Loucy (cell line): ENCODE measurements around the gene CFAP45.

Experiments
- H2AFZ ChIP-seq: fragments of 200-600 bp; sonication (generic); 2 replicates; pipeline ENCODE4 v1.6.0; 2016; ENCODE audit warnings: antibody characterized with exemption, mild to moderate bottlenecking, low read length, moderate library complexity
- H3F3A ChIP-seq: fragments of 200-600 bp; 2 replicates; pipeline ENCODE4 v1.6.0; 2016; ENCODE audit warnings: antibody characterized with exemption, low read depth, mild to moderate bottlenecking
- H3K27me3 ChIP-seq: fragments of 200-600 bp; sonication (generic); 2 replicates; pipeline ENCODE4 v1.6.1; 2014; ENCODE audit warnings: low read length, mild to moderate bottlenecking; ENCODE audit not compliant: insufficient read depth, poor library complexity, severe bottlenecking
- H3K36me3 ChIP-seq: fragments of 200-600 bp; sonication (generic); 2 replicates; pipeline ENCODE4 v1.6.1; 2016; ENCODE audit warnings: low read length; ENCODE audit not compliant: insufficient read depth
- H3K4me1 ChIP-seq: fragments of 200-600 bp; sonication (generic); 2 replicates; pipeline ENCODE4 v1.5.1; 2014; ENCODE audit warnings: low read length, mild to moderate bottlenecking; ENCODE audit not compliant: insufficient read depth, poor library complexity, severe bottlenecking
- H3K4me2 ChIP-seq: fragments of 200-600 bp; sonication (generic); 2 replicates; pipeline ENCODE4 v1.6.0; 2014; ENCODE audit warnings: antibody characterized with exemption, low read length, low read depth, mild to moderate bottlenecking; ENCODE audit not compliant: poor library complexity, severe bottlenecking
- H3K4me3 ChIP-seq: fragments of 200-600 bp; sonication (generic); 2 replicates; pipeline ENCODE4 v1.5.1; 2014; ENCODE audit warnings: low read length, mild to moderate bottlenecking, mixed read lengths; ENCODE audit not compliant: poor library complexity, severe bottlenecking
- H3K79me2 ChIP-seq: fragments of 200-600 bp; sonication (generic); 2 replicates; pipeline ENCODE4 v1.6.1; 2014; ENCODE audit warnings: low read length; ENCODE audit not compliant: insufficient read depth
- H3K9ac ChIP-seq: fragments of 200-600 bp; sonication (generic); 2 replicates; pipeline ENCODE4 v1.6.0; 2014; ENCODE audit warnings: mild to moderate bottlenecking, low read depth, low read length, moderate library complexity; ENCODE audit not compliant: poor library complexity, severe bottlenecking
- H3K9me2 ChIP-seq: fragments of 200-600 bp; sonication (generic); replicated peaks from 2 replicates; pipeline ENCODE4 v1.6.1; 2016; ENCODE audit warnings: low read depth, low read length, mixed read lengths
- H3K9me3 ChIP-seq: fragments of 200-600 bp; sonication (generic); 2 replicates; pipeline ENCODE4 v1.6.1; 2014; ENCODE audit warnings: mild to moderate bottlenecking, antibody characterized with exemption, low read length, low read depth; ENCODE audit not compliant: insufficient read depth
- H4K20me1 ChIP-seq: fragments of 200-600 bp; sonication (generic); 2 replicates; pipeline ENCODE4 v1.6.0; 2014; ENCODE audit warnings: antibody characterized with exemption, low read length, mild to moderate bottlenecking; ENCODE audit not compliant: insufficient read depth, poor library complexity, severe bottlenecking
- EZH2phosphoT487 ChIP-seq: fragments of 200-600 bp; IDR thresholded peaks from 2 replicates; pipeline ENCODE4 v1.6.1; 2018; ENCODE audit warnings: antibody characterized with exemption, mild to moderate bottlenecking, moderate library complexity, borderline replicate concordance
- TF ChIP-seq, protein P1 (sequence below): fragments of 200-600 bp; sonication (generic); conservative IDR thresholded peaks from 2 replicates; pipeline ENCODE4 v1.5.1; 2014; ENCODE audit warnings: mild to moderate bottlenecking, antibody characterized with exemption, low read length

CFAP45 gene

DNA sequence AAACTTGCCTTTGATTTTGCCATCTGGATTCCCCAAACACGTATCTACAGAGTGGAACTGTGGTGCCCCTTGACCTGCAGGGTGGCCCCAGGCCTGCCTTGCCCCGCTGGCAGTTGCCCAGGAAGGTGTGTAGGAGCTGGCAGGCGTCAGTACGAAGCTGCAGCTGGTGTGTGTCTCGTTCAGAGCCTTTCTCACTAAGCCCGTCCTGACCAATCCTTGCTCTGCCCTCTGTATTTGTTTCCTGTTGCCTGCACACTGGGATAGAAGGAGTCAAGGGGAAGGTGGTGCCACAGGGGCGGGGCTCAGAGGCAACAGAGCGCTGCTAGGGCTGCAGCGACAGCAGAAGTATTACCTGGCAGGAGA, 32.3 kb downstream of the CFAP45 start:
- H3K4me2 ChIP-seq, result no peak overlapping the region
- H3K36me3 ChIP-seq, result no peaks in the 10 kb centered on the region
- no peaks in the 10 kb centered on the region for H3F3A ChIP-seq
- H3K27me3 ChIP-seq, result no peaks in the 10 kb centered on the region
- H2AFZ ChIP-seq, result no peak overlapping the region
- H4K20me1 ChIP-seq, result no peaks in the 10 kb centered on the region
- H3K9me2 ChIP-seq, result no peaks in the 10 kb centered on the region
- H3K79me2 ChIP-seq, result no peaks in the 10 kb centered on the region
- TF ChIP-seq, protein P1, sequence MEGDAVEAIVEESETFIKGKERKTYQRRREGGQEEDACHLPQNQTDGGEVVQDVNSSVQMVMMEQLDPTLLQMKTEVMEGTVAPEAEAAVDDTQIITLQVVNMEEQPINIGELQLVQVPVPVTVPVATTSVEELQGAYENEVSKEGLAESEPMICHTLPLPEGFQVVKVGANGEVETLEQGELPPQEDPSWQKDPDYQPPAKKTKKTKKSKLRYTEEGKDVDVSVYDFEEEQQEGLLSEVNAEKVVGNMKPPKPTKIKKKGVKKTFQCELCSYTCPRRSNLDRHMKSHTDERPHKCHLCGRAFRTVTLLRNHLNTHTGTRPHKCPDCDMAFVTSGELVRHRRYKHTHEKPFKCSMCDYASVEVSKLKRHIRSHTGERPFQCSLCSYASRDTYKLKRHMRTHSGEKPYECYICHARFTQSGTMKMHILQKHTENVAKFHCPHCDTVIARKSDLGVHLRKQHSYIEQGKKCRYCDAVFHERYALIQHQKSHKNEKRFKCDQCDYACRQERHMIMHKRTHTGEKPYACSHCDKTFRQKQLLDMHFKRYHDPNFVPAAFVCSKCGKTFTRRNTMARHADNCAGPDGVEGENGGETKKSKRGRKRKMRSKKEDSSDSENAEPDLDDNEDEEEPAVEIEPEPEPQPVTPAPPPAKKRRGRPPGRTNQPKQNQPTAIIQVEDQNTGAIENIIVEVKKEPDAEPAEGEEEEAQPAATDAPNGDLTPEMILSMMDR, result no peak
- no peak for TF ChIP-seq EZH2phosphoT487
- peaks cover 52% of the 10 kb centered on the region for H3K4me1 ChIP-seq
- H3K9ac ChIP-seq, result peak overlapping the region; percentile 10
- H3K4me3 ChIP-seq, result no peak overlapping the region
- H3K9me3 ChIP-seq, result no peaks in the 10 kb centered on the region

DNA sequence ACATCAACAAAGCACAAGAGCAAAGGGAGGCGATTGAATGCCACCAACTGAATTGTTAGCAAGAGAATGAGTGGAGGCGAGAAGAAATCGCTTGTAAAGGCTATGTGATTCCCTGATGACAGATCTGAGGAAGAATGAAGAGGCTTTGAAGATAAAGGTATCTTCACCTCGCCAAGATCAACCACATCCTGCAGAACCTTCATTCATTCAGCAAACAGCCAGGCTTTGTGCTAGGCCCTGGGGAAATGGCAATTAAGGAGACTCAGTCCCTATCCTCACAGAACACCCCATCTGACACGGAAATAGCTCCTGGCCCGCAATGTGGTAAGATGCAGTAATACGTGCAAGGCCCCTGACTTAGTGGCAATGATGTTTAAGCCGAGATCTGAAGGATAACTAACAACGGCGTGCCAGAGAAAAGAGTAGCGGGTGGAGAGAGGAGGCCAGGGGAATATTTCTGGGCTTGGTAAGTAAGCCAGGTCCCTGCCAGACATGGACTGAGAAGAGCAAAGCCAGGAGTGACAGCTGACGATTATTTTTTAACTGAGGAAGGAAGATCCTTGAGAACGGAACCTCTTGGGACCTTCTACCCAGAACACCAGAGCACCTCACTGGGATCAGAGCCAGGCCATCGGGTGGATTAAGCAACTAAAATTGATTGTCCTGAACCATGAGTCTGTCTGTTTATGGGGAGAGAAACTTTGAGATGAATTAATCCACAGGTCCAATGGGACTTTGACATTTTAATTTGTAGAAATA, 32.9 kb downstream of the CFAP45 start:
- TF ChIP-seq, protein P1, result no peak
- no peak for TF ChIP-seq EZH2phosphoT487
- H3K36me3 ChIP-seq, result no peaks in the 10 kb centered on the region
- peak overlapping the region; percentile 10 for H3K9ac ChIP-seq
- no peaks in the 10 kb centered on the region for H4K20me1 ChIP-seq
- no peaks in the 10 kb centered on the region for H3F3A ChIP-seq
- peaks cover 52% of the 10 kb centered on the region for H3K4me1 ChIP-seq
- no peak overlapping the region for H3K4me3 ChIP-seq
- H3K9me3 ChIP-seq, result no peaks in the 10 kb centered on the region
- H3K4me2 ChIP-seq, result peak overlapping the region; percentile 7
- H3K27me3 ChIP-seq, result no peaks in the 10 kb centered on the region
- H3K9me2 ChIP-seq, result no peaks in the 10 kb centered on the region
- no peak overlapping the region for H2AFZ ChIP-seq
- no peaks in the 10 kb centered on the region for H3K79me2 ChIP-seq

- Histone ChIP-seq H3K4me1 (peaks cover 52% of the 10 kb centered on the region), H2AFZ (no peak overlapping the region), H3K9ac (no peak overlapping the region), H3K4me2 (no peak overlapping the region), H3K4me3 (no peak overlapping the region), H3K9me2 (no peaks in the 10 kb centered on the region), H3K27me3 (no peaks in the 10 kb centered on the region), H4K20me1 (no peaks in the 10 kb centered on the region), H3F3A (no peaks in the 10 kb centered on the region), H3K79me2 (no peaks in the 10 kb centered on the region), H3K36me3 (no peaks in the 10 kb centered on the region), H3K9me3 (no peaks in the 10 kb centered on the region)
- no peak for TF ChIP-seq EZH2phosphoT487
- TF ChIP-seq, protein P1, result no peak
Observed at GRCh38 chr1:159866066-159866465, 33.9 kb downstream of the CFAP45 start.
